DND-41 (cell line): ENCODE data around the gene ZFP30.
A peak's percentile ranks its signal among the peaks of the same experiment; 100 is the strongest.
"Not testable (repeated sequence)": the region's sequence is repeated elsewhere in the genome, so short reads cannot be mapped to it uniquely, and the experiment has no call there.

Source experiments
- ATAC-seq: fragments of 200-7000 bp; cut with Tn5 transposase; 3 replicates; pipeline ENCODE4 v1.9.1; 2021; ENCODE audit warnings: low read depth; ENCODE audit not compliant: insufficient read depth
- DNase-seq: peaks from one replicate; pipeline ENCODE4 v3.0.0-alpha.2; 2020
- H2AFZ ChIP-seq: 2 replicates; pipeline ENCODE4 v1.6.0; 2012; ENCODE audit warnings: low read depth, low read length
- H3K27ac ChIP-seq: 2 replicates; pipeline ENCODE4 v1.5.1; 2012; ENCODE audit warnings: low read length, inconsistent platforms
- H3K27me3 ChIP-seq: fragments of 200-600 bp; sonication (generic); 2 replicates; pipeline ENCODE4 v1.6.0; 2012; ENCODE audit warnings: low read length, mild to moderate bottlenecking, inconsistent platforms; ENCODE audit not compliant: insufficient read depth, poor library complexity
- H3K36me3 ChIP-seq: 2 replicates; pipeline ENCODE4 v1.5.1; 2012; ENCODE audit warnings: low read length, inconsistent platforms; ENCODE audit not compliant: insufficient read depth
- H3K4me1 ChIP-seq: 2 replicates; pipeline ENCODE4 v1.5.1; 2012; ENCODE audit warnings: mild to moderate bottlenecking, low read length; ENCODE audit not compliant: insufficient read depth
- H3K4me2 ChIP-seq: 2 replicates; pipeline ENCODE4 v1.6.0; 2012; ENCODE audit warnings: mild to moderate bottlenecking, moderate library complexity, low read length, inconsistent platforms; ENCODE audit not compliant: insufficient read depth
- H3K4me3 ChIP-seq, 2 experiments: fragments of 200-600 bp in 1 of 2; shearing (Covaris generic) in 1 of 2; 2 replicates each; pipeline ENCODE4 v1.5.1; 2012 to 2016; ENCODE audit warnings: inconsistent platforms in 2 of 2, low read length in 2 of 2, mild to moderate bottlenecking in 2 of 2, low read depth in 1 of 2, moderate library complexity in 1 of 2
- H3K79me2 ChIP-seq: 2 replicates; pipeline ENCODE4 v1.6.0; 2012; ENCODE audit warnings: low read length, inconsistent platforms; ENCODE audit not compliant: insufficient read depth
- H3K9ac ChIP-seq: 2 replicates; pipeline ENCODE4 v1.6.0; 2012; ENCODE audit warnings: low read depth, mild to moderate bottlenecking, inconsistent platforms, low read length, moderate library complexity
- H3K9me3 ChIP-seq: 2 replicates; pipeline ENCODE4 v1.5.1; 2012; ENCODE audit warnings: low read length, moderate library complexity, mild to moderate bottlenecking, inconsistent platforms; ENCODE audit not compliant: insufficient read depth, severe bottlenecking
- H4K20me1 ChIP-seq: 2 replicates; pipeline ENCODE4 v1.6.0; 2012; ENCODE audit warnings: low read length; ENCODE audit not compliant: insufficient read depth
- CTCF ChIP-seq: IDR thresholded peaks from 2 replicates; pipeline ENCODE4 v1.5.1; 2012; ENCODE audit warnings: borderline replicate concordance, low read length, moderate library complexity, mild to moderate bottlenecking; ENCODE audit not compliant: poor library complexity, severe bottlenecking; ENCODE audit errors: extremely low read depth
- EZH2 ChIP-seq: IDR thresholded peaks from 3 replicates; pipeline ENCODE4 v1.6.1; 2012; ENCODE audit warnings: borderline replicate concordance, low read depth, mild to moderate bottlenecking, moderate library complexity, low read length, inconsistent platforms; ENCODE audit not compliant: severe bottlenecking

Gene ZFP30

GRCh38 chr19:37683520-37683919, 28.3 kb upstream of the ZFP30 start:
- H3K36me3 ChIP-seq, result peaks cover 7% of the 10 kb centered on the region; the same call in 1 of the 2 replicates
- peaks cover 8% of the 10 kb centered on the region for H3K9me3 ChIP-seq
- no peak overlapping the region for H2AFZ ChIP-seq
- ATAC-seq, result no peak
- no peaks in the 10 kb centered on the region for H3K27me3 ChIP-seq
- TF ChIP-seq CTCF (no peak), EZH2 (no peak)
- no peak overlapping the region for H3K9ac ChIP-seq
- H3K4me1 ChIP-seq, result no peaks in the 10 kb centered on the region
- no peak overlapping the region for H3K4me2 ChIP-seq
- no peak overlapping the region for H3K27ac ChIP-seq
- DNase-seq, result no peak
- H3K4me3 ChIP-seq, result no peak overlapping the region
- no peaks in the 10 kb centered on the region for H4K20me1 ChIP-seq
- H3K79me2 ChIP-seq, result no peaks in the 10 kb centered on the region; the same call in 1 of the 2 replicates

- no peak for DNase-seq
- H3K4me3 ChIP-seq, result no peak overlapping the region
- H3K9me3 ChIP-seq, result peaks cover 34% of the 10 kb centered on the region
- H3K79me2 ChIP-seq, result no peaks in the 10 kb centered on the region
- H3K27ac ChIP-seq, result no peak overlapping the region
- no peaks in the 10 kb centered on the region for H3K4me1 ChIP-seq
- H3K27me3 ChIP-seq, result no peaks in the 10 kb centered on the region
- H4K20me1 ChIP-seq, result no peaks in the 10 kb centered on the region
- no peak overlapping the region for H2AFZ ChIP-seq
- no peak for TF ChIP-seq CTCF
- no peak for TF ChIP-seq EZH2
- no peak for ATAC-seq
- H3K36me3 ChIP-seq, result peaks cover 5% of the 10 kb centered on the region; the same call in 1 of the 2 replicates
- no peak overlapping the region for H3K9ac ChIP-seq
- H3K4me2 ChIP-seq, result no peak overlapping the region
These were observed 14.2 kb upstream of the ZFP30 start for GRCh38 chr19:37669450-37669914.

DNA sequence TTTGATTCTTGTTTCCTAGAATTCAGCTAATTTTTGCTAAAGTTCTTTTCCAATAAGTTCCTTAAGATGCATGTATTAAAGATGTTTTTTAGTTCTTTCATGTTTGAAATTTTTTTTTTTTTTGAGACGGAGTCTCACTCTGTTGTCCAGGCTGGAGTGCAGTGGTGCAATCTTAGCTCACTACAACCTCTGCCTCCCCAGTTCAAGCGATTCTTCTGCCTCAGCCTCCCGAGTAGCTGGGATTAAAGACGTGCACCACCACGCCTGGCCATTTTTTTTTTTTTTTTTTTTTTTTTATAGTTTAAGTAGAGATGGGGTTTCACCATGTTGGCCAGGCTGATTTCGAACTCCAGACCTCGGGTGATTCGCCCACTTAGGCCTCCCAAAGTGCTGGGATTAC, 1.9 kb upstream of the ZFP30 start:
- not testable (repeated sequence) for DNase-seq, H3K9me3 ChIP-seq, H2AFZ ChIP-seq, H3K27ac ChIP-seq, ATAC-seq, H4K20me1 ChIP-seq, H3K9ac ChIP-seq, H3K36me3 ChIP-seq, H3K27me3 ChIP-seq, H3K4me3 ChIP-seq
- H3K79me2 ChIP-seq, result peaks cover 43% of the 10 kb centered on the region
- H3K4me1 ChIP-seq, result peaks cover 37% of the 10 kb centered on the region
- H3K4me2 ChIP-seq, result peak overlapping the region; percentile 69

GRCh38 chr19:37655689-37656371, 565 bp upstream of the ZFP30 start:
- Histone ChIP-seq H3K4me1 (peaks cover 37% of the 10 kb centered on the region), H3K27me3 (no peaks in the 10 kb centered on the region), H3K9me3 (peaks cover 2% of the 10 kb centered on the region), H4K20me1 (peaks cover 4% of the 10 kb centered on the region; the same call in 1 of the 2 replicates), H3K4me2 (peak overlapping the region; percentile 69), H2AFZ (peak overlapping the region; percentile 96), H3K36me3 (peaks cover 15% of the 10 kb centered on the region), H3K9ac (peak overlapping the region; percentile 87), H3K4me3 (peak overlapping the region; percentile 74 to 95), H3K27ac (peak overlapping the region; percentile 93), H3K79me2 (peaks cover 56% of the 10 kb centered on the region)
- ATAC-seq, result peak; percentile 79
- no peak for TF ChIP-seq EZH2
- TF ChIP-seq CTCF, result peak; percentile 22
- DNase-seq, result peak; percentile 92
